Endothelial cell of umbilical vein (primary cell): ENCODE data around the gene SERPINE1. TPM values are rescaled to one million over a fixed set of nuclear protein-coding genes. Genes with fewer than 3 reads are reported as not detected.

ENCODE experiments used
- BruUV-seq: library from RNA; stranded (reverse); fragments of 400-500 nt; replicated peaks from 2 replicates; lab custom pipeline; 2021; lab: Mats Ljungman, UMichigan
- CTCF ChIA-PET: fragments of 300-600, 350-600 bp; sonication (Branson Sonifier 250); formaldehyde crosslinking; loops from one replicate; lab custom pipeline; 2021; ENCODE audit warnings: antibody characterized with exemption, inconsistent platforms; lab: Charles Lee
- POLR2A ChIA-PET: fragments of 300-600, 350-600 bp; sonication (Branson Sonifier 250); formaldehyde crosslinking; loops from one replicate; lab custom pipeline; 2021; ENCODE audit warnings: antibody characterized with exemption, inconsistent platforms; lab: Charles Lee
- DNase-seq: peaks from one replicate; pipeline ENCODE4 v3.0.0-alpha.2; 2011; ENCODE audit warnings: low read depth, low spot score
- FAIRE-seq: peaks from 2 replicates; lab custom pipeline; 2011; peaks lifted over from hg19 to GRCh38; lab: Jason Lieb, UNC
- H2AFZ ChIP-seq: 2 replicates; pipeline ENCODE4 v1.6.0; 2012; ENCODE audit warnings: low read depth, low read length, control low read depth, inconsistent platforms
- H3K27ac ChIP-seq: 2 replicates; pipeline ENCODE4 v1.5.1; 2011; ENCODE audit warnings: low read depth, mild to moderate bottlenecking, control low read depth, low read length, moderate library complexity; ENCODE audit not compliant: insufficient read depth
- H3K27me3 ChIP-seq, 2 experiments: 2 replicates each; pipeline versions ENCODE4 v1.6.0 to v1.6.1; 2011; ENCODE audit warnings: low read length in 2 of 2, mixed read lengths in 1 of 2; ENCODE audit not compliant: control insufficient read depth in 2 of 2, insufficient read depth in 2 of 2
- H3K36me3 ChIP-seq, 2 experiments: 2 replicates in 1 of 2; 3 replicates in 1 of 2; pipeline ENCODE4 v1.5.1; 2011; ENCODE audit warnings: low read length in 2 of 2, mild to moderate bottlenecking in 1 of 2, moderate library complexity in 1 of 2; ENCODE audit not compliant: control insufficient read depth in 2 of 2, insufficient read depth in 2 of 2; ENCODE audit errors: extremely low read depth in 1 of 2
- H3K4me1 ChIP-seq: 3 replicates; pipeline ENCODE4 v1.5.1; 2011; ENCODE audit warnings: mild to moderate bottlenecking, low read length; ENCODE audit not compliant: control insufficient read depth, insufficient read depth; ENCODE audit errors: extremely low read depth
- H3K4me2 ChIP-seq: 2 replicates; pipeline ENCODE4 v1.6.1; 2011; ENCODE audit warnings: low read length, control low read depth, mixed read lengths; ENCODE audit not compliant: insufficient read depth
- H3K4me3 ChIP-seq, 3 experiments: fragments of 200-600 bp in 1 of 3; sonication (generic), shearing (Covaris generic) in 1 of 3; replicated peaks in 1 of 3; 2 replicates each; pipeline ENCODE4 v1.5.1; 2011 to 2016; ENCODE audit warnings: control low read depth in 3 of 3, low read length in 3 of 3, mild to moderate bottlenecking in 2 of 3, inconsistent platforms in 1 of 3, low read depth in 1 of 3, moderate library complexity in 1 of 3; ENCODE audit not compliant: insufficient read depth in 1 of 3
- H3K79me2 ChIP-seq: 2 replicates; pipeline ENCODE4 v1.6.0; 2012; ENCODE audit warnings: low read length, inconsistent platforms; ENCODE audit not compliant: control insufficient read depth, insufficient read depth
- H3K9ac ChIP-seq: replicated peaks from 2 replicates; pipeline ENCODE3; 2011; ENCODE audit warnings: low read length, control low read depth; ENCODE audit not compliant: insufficient read depth; ENCODE audit errors: extremely low read depth
- H3K9me1 ChIP-seq: replicated peaks from 3 replicates; pipeline ENCODE4 v1.6.0; 2011; ENCODE audit warnings: mild to moderate bottlenecking, low read length; ENCODE audit not compliant: control insufficient read depth, insufficient read depth; ENCODE audit errors: extremely low read depth
- H3K9me3 ChIP-seq: replicated peaks from 2 replicates; pipeline ENCODE4 v1.5.1; 2012; ENCODE audit warnings: low read length, inconsistent platforms; ENCODE audit not compliant: control insufficient read depth, insufficient read depth
- H4K20me1 ChIP-seq: replicated peaks from 2 replicates; pipeline ENCODE3; 2011; ENCODE audit warnings: mild to moderate bottlenecking, low read length; ENCODE audit not compliant: control insufficient read depth, insufficient read depth; ENCODE audit errors: extremely low read depth
- EZH2 ChIP-seq: IDR thresholded peaks from 2 replicates; pipeline ENCODE4 v1.6.1; 2012; ENCODE audit warnings: borderline replicate concordance, low read depth, mild to moderate bottlenecking, moderate library complexity, low read length, inconsistent platforms; ENCODE audit not compliant: severe bottlenecking
- FOS ChIP-seq: IDR thresholded peaks from 2 replicates; pipeline ENCODE4 v1.6.1; 2011; ENCODE audit warnings: mild to moderate bottlenecking, low read length, moderate library complexity, borderline replicate concordance; ENCODE audit not compliant: insufficient read depth
- GATA2 ChIP-seq: IDR thresholded peaks from 2 replicates; pipeline ENCODE4 v1.7.0; 2011; ENCODE audit warnings: low read depth, mild to moderate bottlenecking, moderate library complexity, mixed read lengths, low read length; ENCODE audit not compliant: insufficient read length, insufficient read depth
- JUN ChIP-seq: IDR thresholded peaks from 2 replicates; pipeline ENCODE4 v1.6.1; 2011; ENCODE audit warnings: borderline replicate concordance, low read depth; ENCODE audit not compliant: insufficient read length, insufficient read depth
- MYC ChIP-seq: IDR thresholded peaks from one replicate; pipeline ENCODE4 v1.6.1; 2011; ENCODE audit warnings: mild to moderate bottlenecking, low read depth, low read length
- POLR2A ChIP-seq: IDR thresholded peaks from 2 replicates; pipeline ENCODE4 v1.6.1; 2012; ENCODE audit warnings: low read depth, mild to moderate bottlenecking, control low read depth, low read length
- POLR2AphosphoS5 ChIP-seq: IDR thresholded peaks from 2 replicates; pipeline ENCODE4 v1.6.1; 2012; ENCODE audit warnings: low read depth, mild to moderate bottlenecking, control low read depth, low read length, moderate library complexity; ENCODE audit not compliant: insufficient read depth
- dilution Hi-C: fragments of 300-500 bp; cut with MboI; formaldehyde crosslinking; loops from one replicate; pipeline ENCODE4 v1.15.0; 2019; ENCODE audit warnings: low sequenced_read_pairs; ENCODE audit not compliant: extremely low pct_ligation_motif_present
- intact Hi-C: fragments of 100-400 bp; cut with micrococcal nuclease; formaldehyde crosslinking; loops from one replicate; pipeline ENCODE4 v1.10.0; 2022
- polyA plus RNA-seq, 4 experiments: library from polyadenylated mRNA; depleted of rRNA in 3 of 4; stranded (reverse) in 3 of 4; unstranded in 1 of 4; fragments of >200 nt; gene quantifications; 2 replicates each; pipeline versions ENCODE4 v1.2.1 to v1.2.3, GENCODE V29; 2011 to 2012; ENCODE audit warnings: missing spikeins in 1 of 4
- total RNA-seq: library from RNA; stranded (reverse); gene quantifications from 2 replicates; pipeline ENCODE4 v1.2.3, GENCODE V29; 2021
- TF ChIP-seq, protein P1 (sequence below): IDR thresholded peaks from 2 replicates; pipeline ENCODE4 v1.6.1; 2011; ENCODE audit not compliant: insufficient read depth, insufficient read length
- TF ChIP-seq, protein P2 (sequence below), 2 donors: IDR thresholded peaks; 1 replicate in 1 of 2; 2 replicates in 1 of 2; pipeline ENCODE4 v1.5.1; 2011; ENCODE audit warnings: low read length in 2 of 2, mild to moderate bottlenecking in 2 of 2, moderate library complexity in 2 of 2, control low read depth in 1 of 2, inconsistent platforms in 1 of 2, low read depth in 1 of 2; ENCODE audit not compliant: insufficient read depth in 1 of 2; ENCODE audit errors: extremely low read depth in 1 of 2

Gene SERPINE1
- total and polyA plus RNA-seq, 2 donors (not counting 3 experiments of a cell fraction or from before 2014, with no cell fraction given): 2,296 to 4,637 TPM

DNA sequence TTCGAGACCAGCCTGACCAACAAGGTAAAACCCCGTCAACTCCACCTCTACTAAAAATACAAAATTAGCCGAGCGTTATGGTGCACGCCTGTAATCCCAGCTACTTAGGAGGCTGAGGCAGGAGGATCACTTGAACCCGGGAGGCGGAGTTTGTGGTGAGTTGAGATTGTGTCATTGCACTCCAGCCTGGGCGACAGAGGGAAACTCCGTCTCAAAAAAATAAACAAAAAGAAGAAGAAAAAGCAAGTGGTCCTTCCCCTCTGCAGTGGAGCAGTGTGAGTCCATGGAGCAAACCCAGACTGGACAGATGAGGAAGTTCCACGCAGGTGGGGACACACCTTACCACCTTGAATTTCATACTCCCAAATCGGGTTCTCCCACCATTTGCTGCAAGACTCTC is 13.1 kb upstream of the SERPINE1 start:
- Histone ChIP-seq H3K27ac (peak overlapping the region; percentile 65), H3K9ac (no peak overlapping the region), H3K4me2 (no peak overlapping the region), H3K9me1 (no peaks in the 10 kb centered on the region), H3K4me3 (no peak overlapping the region), H3K36me3 (no peaks in the 10 kb centered on the region), H4K20me1 (no peaks in the 10 kb centered on the region), H3K27me3 (no peaks in the 10 kb centered on the region), H2AFZ (no peak overlapping the region), H3K9me3 (no peaks in the 10 kb centered on the region), H3K4me1 (peaks cover 63% of the 10 kb centered on the region), H3K79me2 (peaks cover 11% of the 10 kb centered on the region)
- BruUV-seq: no TSS peak
- ChIA-PET POLR2A (interaction anchor here (4.6 to 8.8 kb wide), 2 partner anchors 9 to 14 kb away, joined by 49 to 132 read pairs; partner anchors contain the start of gene SERPINE1), CTCF (interaction anchor here (1.0 to 3.7 kb wide), 4 partner anchors 9 to 19 kb away, joined by 3 to 25 read pairs (median 14); partner anchors contain the start of gene SERPINE1)
- FAIRE-seq: no peak
- intact Hi-C loops (no loop called here), dilution Hi-C loops (no loop called here)
- TF ChIP-seq JUN (no peak), FOS (no peak), EZH2 (no peak), POLR2A (no peak), MYC (no peak), GATA2 (no peak), POLR2AphosphoS5 (no peak)
- TF ChIP-seq, protein P1, sequence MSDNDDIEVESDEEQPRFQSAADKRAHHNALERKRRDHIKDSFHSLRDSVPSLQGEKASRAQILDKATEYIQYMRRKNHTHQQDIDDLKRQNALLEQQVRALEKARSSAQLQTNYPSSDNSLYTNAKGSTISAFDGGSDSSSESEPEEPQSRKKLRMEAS: no peak
- TF ChIP-seq, protein P2, sequence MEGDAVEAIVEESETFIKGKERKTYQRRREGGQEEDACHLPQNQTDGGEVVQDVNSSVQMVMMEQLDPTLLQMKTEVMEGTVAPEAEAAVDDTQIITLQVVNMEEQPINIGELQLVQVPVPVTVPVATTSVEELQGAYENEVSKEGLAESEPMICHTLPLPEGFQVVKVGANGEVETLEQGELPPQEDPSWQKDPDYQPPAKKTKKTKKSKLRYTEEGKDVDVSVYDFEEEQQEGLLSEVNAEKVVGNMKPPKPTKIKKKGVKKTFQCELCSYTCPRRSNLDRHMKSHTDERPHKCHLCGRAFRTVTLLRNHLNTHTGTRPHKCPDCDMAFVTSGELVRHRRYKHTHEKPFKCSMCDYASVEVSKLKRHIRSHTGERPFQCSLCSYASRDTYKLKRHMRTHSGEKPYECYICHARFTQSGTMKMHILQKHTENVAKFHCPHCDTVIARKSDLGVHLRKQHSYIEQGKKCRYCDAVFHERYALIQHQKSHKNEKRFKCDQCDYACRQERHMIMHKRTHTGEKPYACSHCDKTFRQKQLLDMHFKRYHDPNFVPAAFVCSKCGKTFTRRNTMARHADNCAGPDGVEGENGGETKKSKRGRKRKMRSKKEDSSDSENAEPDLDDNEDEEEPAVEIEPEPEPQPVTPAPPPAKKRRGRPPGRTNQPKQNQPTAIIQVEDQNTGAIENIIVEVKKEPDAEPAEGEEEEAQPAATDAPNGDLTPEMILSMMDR (IDR thresholded peaks at IDR 0.05; ENCODE audit: extremely low read depth in 1 of 2, insufficient read depth in 1 of 2, low read depth in 1 of 2, low read length in 2 of 2): no peak
- no peak for DNase-seq
